ENCODE measurements around the gene ZPBP.

Gene ZPBP

GRCh38 chr7:49995681-49996080 lies 97.4 kb downstream of the ZPBP start:
- DNase-seq (ENCODE audit: extremely low spot score): no peak
- CTCF ChIA-PET: no interaction called here
- TF ChIP-seq, protein P1, sequence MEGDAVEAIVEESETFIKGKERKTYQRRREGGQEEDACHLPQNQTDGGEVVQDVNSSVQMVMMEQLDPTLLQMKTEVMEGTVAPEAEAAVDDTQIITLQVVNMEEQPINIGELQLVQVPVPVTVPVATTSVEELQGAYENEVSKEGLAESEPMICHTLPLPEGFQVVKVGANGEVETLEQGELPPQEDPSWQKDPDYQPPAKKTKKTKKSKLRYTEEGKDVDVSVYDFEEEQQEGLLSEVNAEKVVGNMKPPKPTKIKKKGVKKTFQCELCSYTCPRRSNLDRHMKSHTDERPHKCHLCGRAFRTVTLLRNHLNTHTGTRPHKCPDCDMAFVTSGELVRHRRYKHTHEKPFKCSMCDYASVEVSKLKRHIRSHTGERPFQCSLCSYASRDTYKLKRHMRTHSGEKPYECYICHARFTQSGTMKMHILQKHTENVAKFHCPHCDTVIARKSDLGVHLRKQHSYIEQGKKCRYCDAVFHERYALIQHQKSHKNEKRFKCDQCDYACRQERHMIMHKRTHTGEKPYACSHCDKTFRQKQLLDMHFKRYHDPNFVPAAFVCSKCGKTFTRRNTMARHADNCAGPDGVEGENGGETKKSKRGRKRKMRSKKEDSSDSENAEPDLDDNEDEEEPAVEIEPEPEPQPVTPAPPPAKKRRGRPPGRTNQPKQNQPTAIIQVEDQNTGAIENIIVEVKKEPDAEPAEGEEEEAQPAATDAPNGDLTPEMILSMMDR (IDR thresholded peaks at IDR 0.05; ENCODE audit: control extremely low read depth, extremely low read depth, low read depth, missing control alignments): no peak
- POLR2A ChIA-PET: no interaction called here

DNA sequence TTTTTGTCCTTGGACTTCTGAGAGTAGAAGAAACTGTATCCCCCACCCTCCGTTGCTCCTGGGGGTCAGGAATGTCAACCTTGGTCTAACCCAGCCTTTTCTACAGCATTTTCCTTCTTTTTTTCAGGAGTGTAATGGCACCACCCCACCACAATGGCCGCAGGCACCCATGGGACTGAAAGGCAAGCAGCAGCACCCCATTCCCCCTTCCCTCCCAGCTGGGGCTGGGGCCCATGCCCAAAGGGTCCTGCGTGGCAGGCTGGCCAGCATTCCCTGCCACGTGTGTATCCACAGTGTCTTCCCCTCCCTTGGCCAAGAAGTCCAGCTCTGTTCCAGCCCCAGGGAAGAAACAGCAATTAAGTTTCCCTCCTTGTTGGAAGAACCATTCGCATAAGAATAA lies 106.9 kb downstream of the ZPBP start:
- POLR2A ChIA-PET: no interaction called here

DNA sequence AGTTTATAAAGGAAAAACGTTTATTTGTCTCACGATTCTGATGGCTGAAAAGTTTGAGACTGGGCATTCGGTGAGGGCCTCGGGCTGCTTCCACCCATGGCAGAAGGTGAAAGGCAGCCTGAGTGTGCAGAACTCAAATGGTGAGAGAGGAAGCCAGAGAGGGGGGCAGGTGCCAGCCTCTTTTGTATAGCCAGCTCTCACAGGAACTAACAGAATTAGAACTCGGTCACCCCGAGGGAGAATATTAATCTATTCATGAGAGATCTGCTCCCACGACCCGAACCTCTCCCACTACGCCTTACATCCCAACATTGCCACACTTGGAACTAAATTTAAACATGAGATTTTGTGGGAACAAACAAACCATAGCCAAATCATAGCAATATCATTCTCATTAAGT lies 112.6 kb downstream of the ZPBP start:
- CTCF ChIA-PET: no interaction called here
- POLR2A ChIA-PET: no interaction called here
- TF ChIP-seq, protein P1 (IDR thresholded peaks at IDR 0.05; ENCODE audit: control extremely low read depth, extremely low read depth, low read depth, missing control alignments): no peak
- no peak for DNase-seq (ENCODE audit: extremely low spot score)

More for the DNA sequence above, 106.9 kb downstream of the ZPBP start:
- TF ChIP-seq, protein P1 (IDR thresholded peaks at IDR 0.05; ENCODE audit: control extremely low read depth, extremely low read depth, low read depth, missing control alignments): no peak
- CTCF ChIA-PET: no interaction called here
- no peak for DNase-seq (ENCODE audit: extremely low spot score)

DNA sequence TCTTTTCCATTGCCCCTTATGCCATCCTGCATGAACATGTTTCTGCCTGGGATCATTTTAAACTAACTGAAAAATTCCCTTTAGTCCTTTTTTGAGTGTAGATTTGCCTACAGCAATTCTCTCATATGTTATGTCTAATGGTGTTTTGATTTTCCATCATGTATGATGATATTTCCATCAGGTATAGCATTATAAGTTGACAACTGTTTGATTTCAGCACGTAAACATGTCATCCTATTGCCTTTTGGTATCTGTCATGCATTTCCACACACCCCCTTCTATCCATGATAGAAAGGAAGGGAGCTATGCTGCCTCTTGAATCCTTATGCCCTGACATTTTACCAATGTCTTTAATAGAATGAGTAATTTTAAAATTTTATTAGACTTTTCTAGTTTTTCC lies 116.8 kb downstream of the ZPBP start:
- no peak for DNase-seq (ENCODE audit: extremely low spot score)
- CTCF ChIA-PET: no interaction called here
- POLR2A ChIA-PET: no interaction called here
- TF ChIP-seq, protein P1 (IDR thresholded peaks at IDR 0.05; ENCODE audit: control extremely low read depth, extremely low read depth, low read depth, missing control alignments): no peak

- DNase-seq (ENCODE audit: extremely low spot score): no peak
- ChIA-PET POLR2A (no interaction called here), CTCF (no interaction called here)
- TF ChIP-seq, protein P1 (IDR thresholded peaks at IDR 0.05; ENCODE audit: control extremely low read depth, extremely low read depth, low read depth, missing control alignments): no peak
Measured at GRCh38 chr7:49974035-49974434, 119.0 kb downstream of the ZPBP start.

- CTCF ChIA-PET: no interaction called here
- TF ChIP-seq, protein P1 (IDR thresholded peaks at IDR 0.05; ENCODE audit: control extremely low read depth, extremely low read depth, low read depth, missing control alignments): no peak
- DNase-seq (ENCODE audit: extremely low spot score): no peak
Measured at GRCh38 chr7:49937608-49938007, 155.4 kb downstream of the ZPBP start.

DNA sequence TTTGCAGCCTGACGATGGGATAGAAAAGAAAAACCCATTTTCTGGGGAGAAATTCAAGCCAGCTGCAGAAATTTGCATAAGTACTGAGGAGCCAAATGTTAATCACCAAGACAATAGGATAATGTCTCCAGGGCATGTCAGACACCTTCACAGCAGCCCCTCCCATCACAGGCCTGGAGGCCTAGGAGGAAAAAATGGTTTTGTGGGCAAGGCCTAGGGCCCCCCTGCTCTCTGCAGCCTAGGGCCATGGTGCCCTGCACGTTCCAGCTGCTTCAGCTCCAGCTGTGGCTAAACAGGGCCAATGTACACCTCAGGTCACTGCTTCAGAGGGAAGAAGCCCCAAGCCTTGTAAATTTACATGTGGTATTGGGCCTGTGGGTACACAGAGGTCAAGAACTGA lies 161.4 kb downstream of the ZPBP start:
- POLR2A ChIA-PET: no interaction called here
- CTCF ChIA-PET: interaction anchor here (1.0 kb wide), 1 partner anchor 16 kb away, joined by 3 read pairs; no protein-coding TSS in a partner anchor
- TF ChIP-seq, protein P1 (IDR thresholded peaks at IDR 0.05; ENCODE audit: control extremely low read depth, extremely low read depth, low read depth, missing control alignments): no peak
- no peak for DNase-seq (ENCODE audit: extremely low spot score)

More at GRCh38 chr7:49937608-49938007, 155.4 kb downstream of the ZPBP start:
- POLR2A ChIA-PET: no interaction called here

Data from GM10248 (cell line).